ENCODE measurements around the gene IDH3G. TPM values are rescaled to one million over a fixed set of nuclear protein-coding genes. Genes with fewer than 3 reads are reported as not detected.

Gene IDH3G
- total and polyA plus RNA-seq, 4 donors = 23.3 to 40.9 (median 31.1) TPM

DNA sequence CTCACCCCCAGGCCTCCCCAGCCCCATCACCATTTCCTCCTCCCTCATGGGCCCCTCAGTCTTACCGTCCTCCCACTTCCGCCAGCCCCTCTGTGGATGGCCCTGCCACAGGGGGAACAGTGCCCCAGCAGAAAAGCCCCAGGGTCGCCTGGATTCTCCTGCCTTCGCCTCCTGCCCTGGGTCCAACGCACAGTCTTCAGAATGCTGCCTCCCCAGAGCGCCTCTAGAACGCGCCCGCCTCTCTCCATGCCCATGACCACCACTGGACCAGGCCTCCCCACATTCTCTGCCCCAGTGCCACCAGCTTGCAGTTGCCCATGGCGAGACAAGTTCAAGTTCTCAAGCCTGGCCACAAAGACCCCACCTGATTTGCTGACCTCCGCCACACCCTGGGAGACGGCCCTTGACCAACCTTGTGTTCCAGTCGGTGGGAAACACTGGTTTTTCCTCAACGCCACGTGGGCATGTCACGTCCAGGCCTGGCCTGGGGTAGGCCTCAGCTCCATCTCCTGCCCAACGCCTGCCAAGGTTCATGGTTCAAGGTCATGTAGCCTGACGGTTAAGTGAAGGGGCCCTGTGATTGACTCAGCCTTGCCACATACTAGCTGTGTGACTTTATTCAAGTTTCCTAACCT is 30.8 kb downstream of the IDH3G start:
- 80% methylated on average over 18 of the region's 18 CpGs for WGBS
- Histone ChIP-seq H3K27ac (ENCODE audit: low read depth in 1 of 2, low read length in 2 of 2) (no peak overlapping the region), H3K9ac (ENCODE audit: low read depth in 1 of 2, low read length in 2 of 2) (no peak overlapping the region), H3K27me3 (ENCODE audit: control insufficient read depth in 4 of 4, insufficient read depth in 4 of 4, low read length in 3 of 4) (no peaks in the 10 kb centered on the region), H3K4me3 (ENCODE audit: low read depth in 1 of 3, low read length in 3 of 3) (no peak overlapping the region), H3K9me3 (ENCODE audit: control insufficient read depth in 4 of 4, low read length in 3 of 4) (no peaks in the 10 kb centered on the region), H3K36me3 (ENCODE audit: control insufficient read depth in 4 of 4, insufficient read depth in 3 of 4, low read depth in 1 of 4, low read length in 3 of 4) (no peaks in the 10 kb centered on the region), H3K4me1 (ENCODE audit: control insufficient read depth in 4 of 4, insufficient read depth in 4 of 4, low read length in 3 of 4) (peaks cover 0 to 7% (median 0%) of the 10 kb centered on the region in 4 donors)
- TF ChIP-seq, protein P1, sequence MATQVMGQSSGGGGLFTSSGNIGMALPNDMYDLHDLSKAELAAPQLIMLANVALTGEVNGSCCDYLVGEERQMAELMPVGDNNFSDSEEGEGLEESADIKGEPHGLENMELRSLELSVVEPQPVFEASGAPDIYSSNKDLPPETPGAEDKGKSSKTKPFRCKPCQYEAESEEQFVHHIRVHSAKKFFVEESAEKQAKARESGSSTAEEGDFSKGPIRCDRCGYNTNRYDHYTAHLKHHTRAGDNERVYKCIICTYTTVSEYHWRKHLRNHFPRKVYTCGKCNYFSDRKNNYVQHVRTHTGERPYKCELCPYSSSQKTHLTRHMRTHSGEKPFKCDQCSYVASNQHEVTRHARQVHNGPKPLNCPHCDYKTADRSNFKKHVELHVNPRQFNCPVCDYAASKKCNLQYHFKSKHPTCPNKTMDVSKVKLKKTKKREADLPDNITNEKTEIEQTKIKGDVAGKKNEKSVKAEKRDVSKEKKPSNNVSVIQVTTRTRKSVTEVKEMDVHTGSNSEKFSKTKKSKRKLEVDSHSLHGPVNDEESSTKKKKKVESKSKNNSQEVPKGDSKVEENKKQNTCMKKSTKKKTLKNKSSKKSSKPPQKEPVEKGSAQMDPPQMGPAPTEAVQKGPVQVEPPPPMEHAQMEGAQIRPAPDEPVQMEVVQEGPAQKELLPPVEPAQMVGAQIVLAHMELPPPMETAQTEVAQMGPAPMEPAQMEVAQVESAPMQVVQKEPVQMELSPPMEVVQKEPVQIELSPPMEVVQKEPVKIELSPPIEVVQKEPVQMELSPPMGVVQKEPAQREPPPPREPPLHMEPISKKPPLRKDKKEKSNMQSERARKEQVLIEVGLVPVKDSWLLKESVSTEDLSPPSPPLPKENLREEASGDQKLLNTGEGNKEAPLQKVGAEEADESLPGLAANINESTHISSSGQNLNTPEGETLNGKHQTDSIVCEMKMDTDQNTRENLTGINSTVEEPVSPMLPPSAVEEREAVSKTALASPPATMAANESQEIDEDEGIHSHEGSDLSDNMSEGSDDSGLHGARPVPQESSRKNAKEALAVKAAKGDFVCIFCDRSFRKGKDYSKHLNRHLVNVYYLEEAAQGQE (IDR thresholded peaks at IDR 0.05) = no peak
- TF ChIP-seq HNF4G (IDR thresholded peaks at IDR 0.05) (no peak), YY1 (IDR thresholded peaks at IDR 0.05) (no peak), FOXA1 (IDR thresholded peaks at IDR 0.05) (no peak), HNF4A (conservative IDR thresholded peaks at IDR 0.05) (no peak), RAD21 (IDR thresholded peaks at IDR 0.05) (no peak), RXRA (IDR thresholded peaks at IDR 0.05) (no peak), SP1 (IDR thresholded peaks at IDR 0.05) (no peak), EGR1 (IDR thresholded peaks at IDR 0.05; ENCODE audit: low read depth in 2 of 2) (no peak), GABPA (IDR thresholded peaks at IDR 0.05 in 1 of 2, conservative IDR thresholded peaks at IDR 0.05 in 1 of 2) (no peak), NR2F2 (IDR thresholded peaks at IDR 0.05) (no peak)
- TF ChIP-seq, protein P2, sequence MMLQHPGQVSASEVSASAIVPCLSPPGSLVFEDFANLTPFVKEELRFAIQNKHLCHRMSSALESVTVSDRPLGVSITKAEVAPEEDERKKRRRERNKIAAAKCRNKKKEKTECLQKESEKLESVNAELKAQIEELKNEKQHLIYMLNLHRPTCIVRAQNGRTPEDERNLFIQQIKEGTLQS (IDR thresholded peaks at IDR 0.05) = no peak
- TF ChIP-seq, protein P3, sequence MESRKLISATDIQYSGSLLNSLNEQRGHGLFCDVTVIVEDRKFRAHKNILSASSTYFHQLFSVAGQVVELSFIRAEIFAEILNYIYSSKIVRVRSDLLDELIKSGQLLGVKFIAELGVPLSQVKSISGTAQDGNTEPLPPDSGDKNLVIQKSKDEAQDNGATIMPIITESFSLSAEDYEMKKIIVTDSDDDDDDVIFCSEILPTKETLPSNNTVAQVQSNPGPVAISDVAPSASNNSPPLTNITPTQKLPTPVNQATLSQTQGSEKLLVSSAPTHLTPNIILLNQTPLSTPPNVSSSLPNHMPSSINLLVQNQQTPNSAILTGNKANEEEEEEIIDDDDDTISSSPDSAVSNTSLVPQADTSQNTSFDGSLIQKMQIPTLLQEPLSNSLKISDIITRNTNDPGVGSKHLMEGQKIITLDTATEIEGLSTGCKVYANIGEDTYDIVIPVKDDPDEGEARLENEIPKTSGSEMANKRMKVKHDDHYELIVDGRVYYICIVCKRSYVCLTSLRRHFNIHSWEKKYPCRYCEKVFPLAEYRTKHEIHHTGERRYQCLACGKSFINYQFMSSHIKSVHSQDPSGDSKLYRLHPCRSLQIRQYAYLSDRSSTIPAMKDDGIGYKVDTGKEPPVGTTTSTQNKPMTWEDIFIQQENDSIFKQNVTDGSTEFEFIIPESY (IDR thresholded peaks at IDR 0.05) = no peak
- TF ChIP-seq, protein P4, sequence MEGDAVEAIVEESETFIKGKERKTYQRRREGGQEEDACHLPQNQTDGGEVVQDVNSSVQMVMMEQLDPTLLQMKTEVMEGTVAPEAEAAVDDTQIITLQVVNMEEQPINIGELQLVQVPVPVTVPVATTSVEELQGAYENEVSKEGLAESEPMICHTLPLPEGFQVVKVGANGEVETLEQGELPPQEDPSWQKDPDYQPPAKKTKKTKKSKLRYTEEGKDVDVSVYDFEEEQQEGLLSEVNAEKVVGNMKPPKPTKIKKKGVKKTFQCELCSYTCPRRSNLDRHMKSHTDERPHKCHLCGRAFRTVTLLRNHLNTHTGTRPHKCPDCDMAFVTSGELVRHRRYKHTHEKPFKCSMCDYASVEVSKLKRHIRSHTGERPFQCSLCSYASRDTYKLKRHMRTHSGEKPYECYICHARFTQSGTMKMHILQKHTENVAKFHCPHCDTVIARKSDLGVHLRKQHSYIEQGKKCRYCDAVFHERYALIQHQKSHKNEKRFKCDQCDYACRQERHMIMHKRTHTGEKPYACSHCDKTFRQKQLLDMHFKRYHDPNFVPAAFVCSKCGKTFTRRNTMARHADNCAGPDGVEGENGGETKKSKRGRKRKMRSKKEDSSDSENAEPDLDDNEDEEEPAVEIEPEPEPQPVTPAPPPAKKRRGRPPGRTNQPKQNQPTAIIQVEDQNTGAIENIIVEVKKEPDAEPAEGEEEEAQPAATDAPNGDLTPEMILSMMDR (IDR thresholded peaks at IDR 0.05; ENCODE audit: low read depth, low read length, missing input control) = no peak
- TF ChIP-seq, protein P5, sequence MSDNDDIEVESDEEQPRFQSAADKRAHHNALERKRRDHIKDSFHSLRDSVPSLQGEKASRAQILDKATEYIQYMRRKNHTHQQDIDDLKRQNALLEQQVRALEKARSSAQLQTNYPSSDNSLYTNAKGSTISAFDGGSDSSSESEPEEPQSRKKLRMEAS (IDR thresholded peaks at IDR 0.05) = no peak
- no peak for DNase-seq (ENCODE audit: low spot score)
